Lung (tissue), 12 donors: ENCODE measurements around the gene HEPHL1. TPM values are rescaled to one million over a fixed set of nuclear protein-coding genes. Genes with fewer than 3 reads are reported as not detected.

Experiments used
- ATAC-seq: fragments of 200-7000 bp; cut with Tn5 transposase; one replicate; pipeline ENCODE4 v1.9.1; 2020; ENCODE audit warnings: moderate number of reproducible peaks; ENCODE audit not compliant: insufficient read depth, low FRiP score
- DNase-seq, 3 donors: peaks; one replicate each; pipeline ENCODE4 v3.0.0-alpha.2; 2013 to 2017
- H3K27ac ChIP-seq, 2 donors: one replicate each; pipeline ENCODE4 v1.5.1; 2013; ENCODE audit warnings: mild to moderate bottlenecking in 2 of 2, moderate library complexity in 2 of 2, control low read depth in 1 of 2, inconsistent platforms in 1 of 2, low read depth in 1 of 2, low read length in 1 of 2
- H3K27me3 ChIP-seq, 3 donors: one replicate each; pipeline ENCODE4 v1.5.1; 2013; ENCODE audit warnings: low read length in 2 of 3; ENCODE audit not compliant: control insufficient read depth in 3 of 3, insufficient read depth in 3 of 3
- H3K36me3 ChIP-seq, 4 donors: one replicate each; pipeline ENCODE4 v1.5.1; 2013; ENCODE audit warnings: low read length in 4 of 4, mild to moderate bottlenecking in 1 of 4, moderate library complexity in 1 of 4; ENCODE audit not compliant: control insufficient read depth in 4 of 4, insufficient read depth in 4 of 4
- H3K4me1 ChIP-seq, 5 donors: one replicate each; pipeline ENCODE4 v1.5.1; 2013; ENCODE audit warnings: low read length in 5 of 5, mild to moderate bottlenecking in 2 of 5, moderate library complexity in 1 of 5; ENCODE audit not compliant: control insufficient read depth in 5 of 5, insufficient read depth in 5 of 5
- H3K4me3 ChIP-seq: one replicate; pipeline ENCODE4 v1.5.1; 2013; ENCODE audit warnings: mild to moderate bottlenecking, control low read depth, moderate library complexity
- H3K9ac ChIP-seq, 2 donors: one replicate each; pipeline ENCODE4 v1.5.1; 2013; ENCODE audit warnings: low read length in 2 of 2, control low read depth in 1 of 2; ENCODE audit not compliant: insufficient read depth in 1 of 2
- H3K9me3 ChIP-seq, 4 donors: one replicate each; pipeline ENCODE4 v1.5.1; 2013; ENCODE audit warnings: low read length in 3 of 4, mild to moderate bottlenecking in 1 of 4, moderate library complexity in 1 of 4; ENCODE audit not compliant: control insufficient read depth in 4 of 4, insufficient read depth in 3 of 4
- WGBS, 2 donors: extraction: QIAGEN DNeasy Blood & Tissue Kit; methylation state at CpG; one replicate each; pipeline ENCODE4 v1.1.7; 2013; 5-methylcytosine and 5-hydroxymethylcytosine counted together
- polyA plus RNA-seq, 2 donors: library from polyadenylated mRNA; stranded (reverse); fragments of 200-250 nt; gene quantifications; one replicate each; pipeline ENCODE4 v1.2.1, GENCODE V29; 2013
- total RNA-seq, 2 donors: library from RNA; depleted of rRNA in 1 of 2; stranded (reverse); fragments of >200 nt in 1 of 2; gene quantifications; one replicate each; pipeline ENCODE4 v1.2.1, GENCODE V29; 2014 to 2021
- TF ChIP-seq, protein P1 (sequence below): IDR thresholded peaks from 2 replicates; pipeline ENCODE4 v1.5.1; 2012; ENCODE audit warnings: mild to moderate bottlenecking; ENCODE audit errors: control extremely low read depth, extremely low read depth
- donor health status: control.
- donor health status: control.
- donor health status: Bipolar disorder and iron deficiency.
- donor health status: healthy.
- donor health status: DM: yes; HTN: yes; CAD: no.

The HEPHL1 gene
- total and polyA plus RNA-seq, 4 donors: not detected

DNA sequence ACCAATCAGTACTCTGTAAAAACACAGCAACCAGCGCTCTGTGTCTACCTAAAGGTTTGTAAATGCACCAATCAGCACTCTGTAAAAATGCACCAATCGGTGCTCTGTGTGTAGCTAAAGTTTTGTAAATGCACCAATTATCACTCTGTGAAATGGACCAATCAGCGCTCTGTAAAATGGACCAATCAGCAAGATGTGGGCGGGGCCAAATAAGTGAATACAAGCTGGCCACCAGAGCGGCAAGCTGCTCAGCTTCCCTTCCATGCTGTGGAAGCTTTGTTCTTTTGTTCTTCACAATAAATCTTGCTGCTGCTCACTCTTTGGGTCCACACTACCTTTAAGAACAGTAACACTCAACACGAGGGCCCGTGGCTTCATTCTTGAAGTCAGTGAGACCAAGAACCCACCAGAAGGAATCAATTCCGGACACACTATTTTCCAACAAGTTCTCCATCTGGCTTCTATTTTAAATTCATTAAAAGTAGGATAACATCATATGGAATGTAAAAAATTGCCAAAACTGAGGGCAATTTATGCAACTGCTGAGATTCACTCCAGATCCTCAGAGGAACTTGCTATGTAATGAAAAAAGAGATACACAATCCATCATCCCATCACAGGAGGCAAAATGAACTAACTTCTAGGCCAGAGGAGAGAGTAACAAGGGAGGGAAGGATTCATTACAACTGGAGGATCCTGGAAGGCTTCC is 104.4 kb downstream of the HEPHL1 start:
- TF ChIP-seq, protein P1, sequence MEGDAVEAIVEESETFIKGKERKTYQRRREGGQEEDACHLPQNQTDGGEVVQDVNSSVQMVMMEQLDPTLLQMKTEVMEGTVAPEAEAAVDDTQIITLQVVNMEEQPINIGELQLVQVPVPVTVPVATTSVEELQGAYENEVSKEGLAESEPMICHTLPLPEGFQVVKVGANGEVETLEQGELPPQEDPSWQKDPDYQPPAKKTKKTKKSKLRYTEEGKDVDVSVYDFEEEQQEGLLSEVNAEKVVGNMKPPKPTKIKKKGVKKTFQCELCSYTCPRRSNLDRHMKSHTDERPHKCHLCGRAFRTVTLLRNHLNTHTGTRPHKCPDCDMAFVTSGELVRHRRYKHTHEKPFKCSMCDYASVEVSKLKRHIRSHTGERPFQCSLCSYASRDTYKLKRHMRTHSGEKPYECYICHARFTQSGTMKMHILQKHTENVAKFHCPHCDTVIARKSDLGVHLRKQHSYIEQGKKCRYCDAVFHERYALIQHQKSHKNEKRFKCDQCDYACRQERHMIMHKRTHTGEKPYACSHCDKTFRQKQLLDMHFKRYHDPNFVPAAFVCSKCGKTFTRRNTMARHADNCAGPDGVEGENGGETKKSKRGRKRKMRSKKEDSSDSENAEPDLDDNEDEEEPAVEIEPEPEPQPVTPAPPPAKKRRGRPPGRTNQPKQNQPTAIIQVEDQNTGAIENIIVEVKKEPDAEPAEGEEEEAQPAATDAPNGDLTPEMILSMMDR: no peak
- WGBS, 2 donors: 85 to 93% methylated on average over 8 of the region's 8 CpGs
- H3K36me3 ChIP-seq: no peaks in the 10 kb centered on the region
- H3K27me3 ChIP-seq: no peaks in the 10 kb centered on the region
- no peak overlapping the region for H3K9ac ChIP-seq
- peaks cover 0 to 20% (median 7%) of the 10 kb centered on the region in 5 donors for H3K4me1 ChIP-seq
- no peaks in the 10 kb centered on the region for H3K9me3 ChIP-seq
- ATAC-seq: no peak
- H3K4me3 ChIP-seq: no peak overlapping the region
- no peak overlapping the region for H3K27ac ChIP-seq
- peak in 2 of 3 donors; percentile 53 to 55 for DNase-seq

DNA sequence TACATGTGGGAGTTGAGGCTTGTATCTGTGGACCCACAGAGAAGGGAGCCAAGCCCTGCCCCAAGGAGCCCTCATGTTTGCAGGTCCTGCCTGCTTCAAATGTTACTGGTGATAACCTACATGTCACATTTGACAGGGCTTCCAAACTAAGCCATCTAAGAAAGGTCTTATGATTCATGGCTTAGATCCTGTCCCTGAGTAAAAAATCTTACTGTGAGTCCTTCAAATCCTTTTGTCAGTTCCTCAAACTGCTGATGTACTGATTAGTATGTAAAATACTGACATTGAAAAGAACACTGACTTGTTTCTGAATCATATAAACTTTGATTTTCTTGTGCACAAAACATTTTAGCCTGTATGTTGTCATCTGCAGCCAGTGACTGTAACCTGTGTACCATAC is 106.5 kb downstream of the HEPHL1 start:
- H3K36me3 ChIP-seq: no peaks in the 10 kb centered on the region
- H3K27me3 ChIP-seq: no peaks in the 10 kb centered on the region
- TF ChIP-seq, protein P1: no peak
- H3K4me1 ChIP-seq: peaks cover 7 to 39% (median 19%) of the 10 kb centered on the region in 5 donors
- H3K27ac ChIP-seq: no peak overlapping the region
- ATAC-seq (no peak), DNase-seq (no peak)
- no peak overlapping the region for H3K4me3 ChIP-seq
- no peaks in the 10 kb centered on the region for H3K9me3 ChIP-seq
- peak overlapping the region; percentile 30 to 95 for H3K9ac ChIP-seq

DNA sequence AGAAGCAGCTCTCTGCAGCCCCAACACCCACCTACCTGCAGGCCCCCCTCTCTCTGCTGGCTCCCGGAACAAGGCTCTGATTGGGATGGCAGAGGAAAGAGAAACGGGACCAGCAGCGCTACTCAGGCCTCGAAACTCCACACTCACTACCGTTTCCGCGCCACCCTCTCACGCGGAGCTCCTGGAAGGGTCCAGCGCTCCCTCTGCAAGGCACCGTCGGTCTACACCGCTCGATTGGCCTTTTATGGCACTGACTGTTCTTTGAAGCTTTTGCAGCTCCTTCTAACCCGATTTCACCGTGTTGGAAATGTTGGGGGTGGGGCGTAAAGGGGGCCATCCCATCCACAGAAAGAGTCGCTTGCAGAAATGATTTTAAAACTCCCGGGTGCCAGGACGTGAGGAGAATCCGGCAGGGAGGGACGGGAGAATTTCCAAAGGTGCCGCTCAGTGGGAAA is 107.2 kb downstream of the HEPHL1 start:
- 0% methylated on average over 23 of the region's 23 CpGs for WGBS, 2 donors
- H3K9me3 ChIP-seq: no peaks in the 10 kb centered on the region
- no peaks in the 10 kb centered on the region for H3K36me3 ChIP-seq
- H3K4me3 ChIP-seq: peak overlapping the region; percentile 82
- peaks cover 7 to 46% (median 22%) of the 10 kb centered on the region in 5 donors for H3K4me1 ChIP-seq
- ATAC-seq (no peak), DNase-seq (no peak)
- peak overlapping the region; percentile 89 to 98 for H3K27ac ChIP-seq
- peak overlapping the region; percentile 30 to 95 for H3K9ac ChIP-seq
- H3K27me3 ChIP-seq: no peaks in the 10 kb centered on the region
- TF ChIP-seq, protein P1: no peak
